ENCODE measurements around the gene SLC66A1.

SLC66A1 gene

GRCh38 chr1:19325958-19326747 lies 14.0 kb downstream of the SLC66A1 start:
- DNase-seq, result no peak

GRCh38 chr1:19326748-19327065 lies 14.6 kb downstream of the SLC66A1 start:
- DNase-seq, result no peak

- no peak for DNase-seq
These were observed 15.2 kb downstream of the SLC66A1 start for GRCh38 chr1:19327301-19327700.

- DNase-seq, result no peak
These were observed 15.6 kb downstream of the SLC66A1 start for GRCh38 chr1:19327736-19328135.

- DNase-seq, result no peak
These were observed 16.4 kb downstream of the SLC66A1 start for GRCh38 chr1:19328486-19328885.

GRCh38 chr1:19329188-19329587 lies 17.1 kb downstream of the SLC66A1 start:
- DNase-seq, result no peak

- DNase-seq, result no peak
These were observed 17.5 kb downstream of the SLC66A1 start for GRCh38 chr1:19329611-19330010.

GRCh38 chr1:19330449-19331135 lies 18.5 kb downstream of the SLC66A1 start:
- no peak for DNase-seq

- no peak for DNase-seq
These were observed 19.2 kb downstream of the SLC66A1 start for GRCh38 chr1:19331262-19331878.

GRCh38 chr1:19332832-19333231 lies 20.7 kb downstream of the SLC66A1 start:
- no peak for DNase-seq

GRCh38 chr1:19333587-19334354 lies 21.6 kb downstream of the SLC66A1 start:
- no peak for DNase-seq

- DNase-seq, result no peak
These were observed 24.4 kb downstream of the SLC66A1 start for GRCh38 chr1:19336543-19336942.

- no peak for DNase-seq
These were observed 25.2 kb downstream of the SLC66A1 start for GRCh38 chr1:19337289-19337688.

- no peak for DNase-seq
These were observed 26.2 kb downstream of the SLC66A1 start for GRCh38 chr1:19338323-19338762.

GRCh38 chr1:19339214-19339861 lies 27.2 kb downstream of the SLC66A1 start:
- DNase-seq, result no peak

- DNase-seq, result no peak
These were observed 28.3 kb downstream of the SLC66A1 start for GRCh38 chr1:19340387-19340937.

- DNase-seq, result no peak
These were observed 29.3 kb downstream of the SLC66A1 start for GRCh38 chr1:19341201-19342061.

- no peak for DNase-seq
These were observed 30.1 kb downstream of the SLC66A1 start for GRCh38 chr1:19342062-19342750.

GRCh38 chr1:19342894-19343616 lies 30.9 kb downstream of the SLC66A1 start:
- DNase-seq, result no peak

Measured in DMS153 (cell line).